CD4-positive, alpha-beta T cell (primary cell): ENCODE results near the gene HOXC9. TPM values are rescaled to one million over a fixed set of nuclear protein-coding genes. Genes with fewer than 3 reads are reported as not detected.
A peak's percentile ranks its signal among the peaks of the same experiment; 100 is the strongest.

ENCODE experiments used
- ATAC-seq: fragments of 200-7000 bp; cut with Tn5 transposase; one replicate; pipeline ENCODE4 v1.10.0; 2022; ENCODE audit warnings: mild to moderate bottlenecking; ENCODE audit not compliant: poor library complexity
- CTCF ChIA-PET: fragments of 350-600 bp; sonication (Branson Sonifier 250); formaldehyde crosslinking; loops from one replicate; lab custom pipeline; 2021; ENCODE audit warnings: antibody characterized with exemption, inconsistent platforms; lab: Charles Lee
- POLR2A ChIA-PET: fragments of 350-600 bp; sonication (Branson Sonifier 250); formaldehyde crosslinking; loops from one replicate; lab custom pipeline; 2021; ENCODE audit warnings: antibody characterized with exemption, inconsistent platforms; lab: Charles Lee
- DNase-seq, 14 experiments: peaks; one replicate each; pipeline ENCODE4 v3.0.0-alpha.2; 2013 to 2020; ENCODE audit warnings: mixed read lengths in 2 of 14
- H3K27ac ChIP-seq, 2 donors: one replicate each; pipeline versions ENCODE4 v1.5.1 to v1.7.0; 2013; ENCODE audit warnings: low read length in 2 of 2, low read depth in 1 of 2, mild to moderate bottlenecking in 1 of 2
- H3K27me3 ChIP-seq, 2 experiments: 1 replicate in 1 of 2; 2 replicates in 1 of 2; pipeline versions ENCODE4 v1.6.1 to v1.7.0; 2013; ENCODE audit warnings: low read length in 2 of 2, control low read depth in 1 of 2, mild to moderate bottlenecking in 1 of 2, moderate library complexity in 1 of 2; ENCODE audit not compliant: insufficient read depth in 2 of 2, control insufficient read depth in 1 of 2
- H3K36me3 ChIP-seq: one replicate; pipeline ENCODE4 v1.6.1; 2013; ENCODE audit warnings: low read length, control low read depth; ENCODE audit not compliant: insufficient read depth
- H3K4me1 ChIP-seq: one replicate; pipeline ENCODE4 v1.6.1; 2013; ENCODE audit warnings: low read length, control low read depth; ENCODE audit not compliant: insufficient read depth
- H3K4me3 ChIP-seq: one replicate; pipeline ENCODE4 v1.5.1; 2013; ENCODE audit warnings: mild to moderate bottlenecking, low read length, moderate library complexity
- H3K9me3 ChIP-seq, 2 experiments: 1 replicate in 1 of 2; 2 replicates in 1 of 2; pipeline versions ENCODE4 v1.6.1 to v1.7.0; 2013; ENCODE audit warnings: low read length in 2 of 2, mild to moderate bottlenecking in 2 of 2, control low read depth in 1 of 2, moderate library complexity in 1 of 2; ENCODE audit not compliant: control insufficient read depth in 1 of 2, insufficient read depth in 1 of 2
- H3K27ac Mint-ChIP-seq: one replicate; pipeline ENCODE4 v1.8.0; 2020; ENCODE audit warnings: mixed read lengths
- H3K27me3 Mint-ChIP-seq: one replicate; pipeline ENCODE4 v1.8.0; 2021; ENCODE audit warnings: mixed read lengths
- H3K36me3 Mint-ChIP-seq: one replicate; pipeline ENCODE4 v1.8.0; 2021; ENCODE audit warnings: low read depth, mixed read lengths
- H3K4me1 Mint-ChIP-seq: one replicate; pipeline ENCODE4 v1.8.0; 2021; ENCODE audit warnings: low read depth, mixed read lengths
- H3K4me3 Mint-ChIP-seq: one replicate; pipeline ENCODE4 v1.8.0; 2020; ENCODE audit warnings: mild to moderate bottlenecking, mixed read lengths
- H3K9me3 Mint-ChIP-seq: one replicate; pipeline ENCODE4 v1.8.0; 2020; ENCODE audit warnings: mixed read lengths
- CTCF ChIP-seq: fragments of 200-600 bp; IDR thresholded peaks from one replicate; pipeline ENCODE4 v1.8.0; 2022; ENCODE audit warnings: antibody characterized with exemption, mild to moderate bottlenecking
- intact Hi-C, 2 experiments: fragments of 100-400 bp; cut with DNase I in 1 of 2; cut with micrococcal nuclease in 1 of 2; formaldehyde crosslinking; loops; one replicate each; pipeline versions ENCODE4 v1.15.1 to v1.9.0; 2023 to 2025; cut with DNase I, micrococcal nuclease
- total RNA-seq, 174 experiments: library from RNA in 2 of 174; stranded (reverse) in 2 of 174; gene quantifications; one replicate each; pipeline ENCODE4 v1.2.3 and lab custom pipeline; 2021 to 2026

HOXC9 gene
- total RNA-seq, 2 experiments from 2014 or later, result not detected

GRCh38 chr12:53951577-53952334, 48.2 kb upstream of the HOXC9 start:
- DNase-seq (no peak), ATAC-seq (no peak)
- Histone ChIP-seq H3K27ac (no peak overlapping the region), H3K27me3 (peaks cover 96 to 99% of the 10 kb centered on the region in 2 experiments), H3K4me3 (no peak overlapping the region), H3K9me3 (peaks cover 4 to 72% of the 10 kb centered on the region in 2 experiments), H3K36me3 (no peaks in the 10 kb centered on the region), H3K4me1 (peaks cover 43% of the 10 kb centered on the region)
- Mint-ChIP-seq H3K36me3 (no peaks in the 10 kb centered on the region), H3K9me3 (no peaks in the 10 kb centered on the region), H3K4me1 (peaks cover 28% of the 10 kb centered on the region), H3K27me3 (peaks cover 95% of the 10 kb centered on the region), H3K4me3 (no peak overlapping the region), H3K27ac (no peak overlapping the region)
- intact Hi-C loops, result loop anchor here in 1 of 2 experiments (2.0 to 5.0 kb wide), 2 partner anchors 15 to 36 kb away; partner anchors contain the start of gene HOXC10
- CTCF ChIA-PET, result no interaction called here
- POLR2A ChIA-PET, result no interaction called here
- no peak for TF ChIP-seq CTCF

- ATAC-seq, result no peak
- Mint-ChIP-seq H3K27me3 (peaks cover 95% of the 10 kb centered on the region), H3K36me3 (no peaks in the 10 kb centered on the region), H3K27ac (peak overlapping the region; percentile 49), H3K4me3 (peak overlapping the region; percentile 36), H3K9me3 (no peaks in the 10 kb centered on the region), H3K4me1 (peaks cover 33% of the 10 kb centered on the region)
- ChIA-PET CTCF (no interaction called here), POLR2A (no interaction called here)
- no peak for TF ChIP-seq CTCF
- no peak for DNase-seq
- Histone ChIP-seq H3K27me3 (peaks cover 97 to 99% of the 10 kb centered on the region in 2 experiments), H3K27ac (no peak overlapping the region), H3K9me3 (peaks cover 4 to 78% of the 10 kb centered on the region in 2 experiments), H3K4me3 (no peak overlapping the region), H3K4me1 (peaks cover 49% of the 10 kb centered on the region), H3K36me3 (no peaks in the 10 kb centered on the region)
- intact Hi-C loops, result loop anchor here in 1 of 2 experiments (5.0 kb wide), 1 partner anchor 35 kb away; the partner anchor contains the start of gene HOXC10
Observed at GRCh38 chr12:53952335-53952694, 47.6 kb upstream of the HOXC9 start.

GRCh38 chr12:53952871-53953734, 46.9 kb upstream of the HOXC9 start:
- intact Hi-C loops, result loop anchor here in 1 of 2 experiments (5.0 kb wide), 1 partner anchor 34 kb away; the partner anchor contains the start of gene HOXC10

More at GRCh38 chr12:53952871-53953734, 46.9 kb upstream of the HOXC9 start:
- ATAC-seq (no peak), DNase-seq (no peak)
- CTCF ChIA-PET, result interaction anchor here (1.0 kb wide), 1 partner anchor 22 kb away, joined by 3 read pairs; no protein-coding TSS in a partner anchor
- H3K9me3 Mint-ChIP-seq, result no peaks in the 10 kb centered on the region
- Histone ChIP-seq H3K9me3 (peaks cover 4 to 85% of the 10 kb centered on the region in 2 experiments), H3K4me1 (peaks cover 49% of the 10 kb centered on the region), H3K27ac (no peak overlapping the region), H3K27me3 (peaks cover 97 to 99% of the 10 kb centered on the region in 2 experiments), H3K36me3 (no peaks in the 10 kb centered on the region), H3K4me3 (no peak overlapping the region)
- peak overlapping the region; percentile 36 for H3K4me3 Mint-ChIP-seq
- POLR2A ChIA-PET, result no interaction called here
- no peak for TF ChIP-seq CTCF
- no peaks in the 10 kb centered on the region for H3K36me3 Mint-ChIP-seq
- H3K4me1 Mint-ChIP-seq, result peaks cover 33% of the 10 kb centered on the region
- peak overlapping the region; percentile 49 for H3K27ac Mint-ChIP-seq
- peaks cover 95% of the 10 kb centered on the region for H3K27me3 Mint-ChIP-seq
